HL-60/S4 treated with retinoic acid at 250 ng/mL for 4 days and 3 days (cell line): ENCODE measurements around the gene ADAM12.

ENCODE experiments used
- in situ Hi-C: fragments of 300-500 bp; cut with MboI; formaldehyde crosslinking; loops from 2 replicates; pipeline ENCODE4 v1.7.0; 2022; ENCODE audit warnings: low sequenced_read_pairs

ADAM12 gene

DNA sequence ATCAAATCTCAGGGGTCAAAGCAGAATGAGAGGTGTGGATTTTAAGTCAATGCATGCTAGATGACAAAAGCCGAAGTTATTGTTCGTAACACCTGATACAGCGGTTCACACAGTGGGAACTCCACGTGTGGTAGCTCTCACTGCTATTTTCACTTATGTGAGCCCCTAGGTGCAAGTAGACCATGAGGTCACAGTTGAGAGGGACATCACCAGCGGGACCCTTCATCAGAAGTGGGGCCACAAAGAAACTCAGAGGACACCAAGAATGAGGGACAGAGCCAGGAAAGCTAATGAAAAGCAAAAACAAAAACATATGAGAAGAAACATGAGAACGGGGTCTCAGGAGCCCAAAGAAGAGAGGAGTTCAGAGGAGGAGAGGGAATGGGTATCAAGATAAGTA, 63.5 kb downstream of the ADAM12 start:
- in situ Hi-C loops = no loop called here

DNA sequence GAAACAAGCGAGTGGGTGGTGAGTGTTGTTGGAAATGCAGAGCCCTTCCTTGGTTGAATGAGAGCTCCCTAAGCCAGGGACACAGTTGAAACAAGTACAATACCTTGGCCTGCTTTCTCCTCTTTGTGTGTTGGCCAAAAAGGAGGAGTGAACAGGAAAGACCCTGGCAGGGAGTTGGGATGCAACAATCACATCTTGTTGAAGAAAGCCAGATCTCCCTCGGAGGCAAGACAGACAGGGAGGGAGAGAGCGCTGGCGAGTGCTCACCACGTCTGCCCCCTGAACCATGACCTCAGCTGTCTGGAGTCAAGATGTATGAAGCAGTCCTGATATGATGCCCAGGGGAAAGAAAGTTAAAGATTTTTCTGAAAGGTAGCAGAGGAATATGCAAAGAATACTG, 66.8 kb downstream of the ADAM12 start:
- in situ Hi-C loops = no loop called here

DNA sequence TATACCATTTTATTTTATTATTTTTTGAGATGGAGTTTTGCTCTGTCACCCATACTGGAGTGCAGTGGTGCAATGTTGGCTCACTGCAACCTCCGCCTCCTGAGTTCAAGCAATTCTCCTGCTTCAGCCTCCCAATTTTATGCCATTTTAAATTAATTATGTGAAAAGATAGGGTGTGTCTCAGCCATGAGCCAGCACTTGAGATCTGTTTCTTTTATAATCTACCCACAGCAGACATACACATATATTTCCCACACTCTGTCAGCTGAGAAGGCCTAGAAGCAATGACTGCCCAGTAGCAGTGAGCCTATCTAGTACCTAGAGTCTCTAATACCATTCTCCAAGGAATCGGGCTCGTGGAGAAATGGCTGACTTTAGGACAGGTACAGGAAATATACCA, 70.5 kb downstream of the ADAM12 start:
- in situ Hi-C loops = no loop called here

DNA sequence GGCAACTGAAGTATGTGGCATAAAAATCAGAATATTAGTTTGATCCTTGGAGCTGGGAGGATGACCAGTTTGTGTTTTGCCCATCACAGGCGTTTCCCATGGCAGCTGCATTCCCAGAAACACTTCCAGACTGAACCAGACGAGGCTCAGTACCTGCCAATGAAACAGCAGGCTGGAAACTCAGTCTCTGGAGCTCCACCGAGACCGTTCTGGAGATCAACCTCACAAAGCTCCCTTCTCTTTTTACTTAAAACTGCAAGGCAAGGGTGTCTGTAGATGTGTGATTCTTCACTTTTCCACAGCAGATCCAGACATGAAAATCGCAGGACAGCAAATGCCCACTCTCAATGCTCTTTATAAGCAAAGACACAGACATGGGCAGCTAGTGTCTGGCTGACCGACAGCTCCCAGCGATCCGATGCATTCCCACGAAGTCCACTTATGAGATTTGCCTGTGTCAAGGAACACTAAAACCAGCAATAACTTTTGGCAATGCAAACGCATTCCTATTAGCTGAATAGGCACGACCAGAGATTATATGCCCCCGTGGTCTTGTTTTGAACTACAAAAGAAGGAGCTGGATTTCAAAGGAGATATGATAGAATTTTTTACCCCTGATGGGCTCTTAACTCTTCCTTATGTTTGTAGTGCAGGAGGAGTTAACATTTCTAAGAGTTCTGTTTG, 72.6 kb downstream of the ADAM12 start:
- in situ Hi-C loops = no loop called here

DNA sequence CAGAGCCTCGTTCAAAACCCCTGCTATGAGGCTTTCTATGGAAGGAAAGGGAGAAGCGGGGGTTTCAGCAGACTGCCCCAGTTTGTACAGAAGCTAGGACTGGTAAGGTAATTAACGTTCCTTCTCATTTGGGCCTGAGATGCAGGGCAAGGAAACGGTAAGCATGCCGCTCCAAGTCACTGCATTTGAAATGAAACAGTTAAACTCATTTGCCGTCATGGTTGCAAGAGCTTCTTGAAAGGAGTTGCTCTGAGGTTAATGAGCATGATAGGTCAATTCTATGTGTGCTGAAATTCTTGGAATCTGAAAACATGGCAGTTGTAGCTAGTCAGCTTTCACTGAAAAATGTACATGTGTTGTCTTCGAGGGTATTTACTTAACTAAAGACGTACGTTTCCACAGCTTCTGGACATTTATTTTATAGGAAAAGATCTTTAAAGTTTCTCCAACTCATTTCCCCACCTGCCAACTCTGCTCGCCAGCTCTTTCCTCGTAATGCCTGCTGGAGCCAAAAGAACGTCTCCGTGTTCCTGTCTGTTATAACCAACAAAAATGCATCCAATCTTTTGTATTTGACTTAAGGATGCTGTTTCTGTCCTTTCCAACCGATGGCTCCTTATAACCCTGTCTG, 73.3 kb downstream of the ADAM12 start:
- in situ Hi-C loops = no loop called here

DNA sequence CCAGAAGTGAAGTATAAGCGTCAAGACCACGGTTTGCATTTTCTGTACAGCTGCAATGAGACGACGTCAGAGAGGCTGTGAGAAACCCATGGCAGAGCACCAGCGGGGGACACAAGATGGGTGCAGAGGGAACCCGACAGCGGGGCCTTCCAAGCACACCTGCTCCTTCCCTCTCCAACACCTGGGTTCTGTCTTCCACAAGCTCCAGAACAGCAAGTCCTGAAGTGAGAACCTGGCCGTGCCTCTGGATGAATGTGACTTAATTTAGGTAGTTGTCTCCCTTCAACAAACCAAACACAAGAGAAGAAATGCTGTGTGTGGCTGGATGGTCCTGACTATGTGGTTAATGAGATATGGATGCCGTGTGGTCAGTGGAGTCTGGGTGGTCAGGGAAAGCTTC, 76.1 kb downstream of the ADAM12 start:
- in situ Hi-C loops = no loop called here

DNA sequence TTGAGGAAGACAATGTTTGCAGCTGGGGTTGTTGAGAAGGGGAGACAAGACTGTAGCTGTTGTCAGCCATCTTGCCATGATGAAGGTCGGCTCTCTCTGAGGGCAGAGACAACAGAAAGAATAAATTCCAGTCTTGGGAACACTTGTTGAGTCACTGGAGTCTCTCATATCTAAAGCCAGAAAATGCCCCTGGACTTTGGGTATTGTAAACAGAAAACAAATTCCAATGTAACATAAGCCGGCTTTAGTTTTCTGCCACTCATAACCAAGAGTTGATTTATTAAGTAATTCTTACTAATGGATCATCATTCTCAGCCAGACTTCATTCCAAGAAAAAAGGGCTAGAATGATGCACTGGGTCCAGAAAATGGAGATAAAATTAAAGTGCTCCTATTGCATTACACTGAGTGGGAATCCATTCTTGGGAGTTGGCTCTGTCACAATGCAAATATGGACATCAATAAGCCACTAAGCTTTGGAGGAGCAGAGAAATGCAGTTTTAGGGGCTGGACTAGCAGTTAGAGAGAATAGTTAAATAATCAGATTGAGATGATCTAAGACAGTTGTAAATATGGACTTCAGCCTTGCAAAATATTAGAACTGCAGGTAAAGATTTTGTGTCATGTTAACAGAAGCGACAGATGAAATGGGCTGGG, 78.9 kb downstream of the ADAM12 start:
- in situ Hi-C loops = no loop called here

DNA sequence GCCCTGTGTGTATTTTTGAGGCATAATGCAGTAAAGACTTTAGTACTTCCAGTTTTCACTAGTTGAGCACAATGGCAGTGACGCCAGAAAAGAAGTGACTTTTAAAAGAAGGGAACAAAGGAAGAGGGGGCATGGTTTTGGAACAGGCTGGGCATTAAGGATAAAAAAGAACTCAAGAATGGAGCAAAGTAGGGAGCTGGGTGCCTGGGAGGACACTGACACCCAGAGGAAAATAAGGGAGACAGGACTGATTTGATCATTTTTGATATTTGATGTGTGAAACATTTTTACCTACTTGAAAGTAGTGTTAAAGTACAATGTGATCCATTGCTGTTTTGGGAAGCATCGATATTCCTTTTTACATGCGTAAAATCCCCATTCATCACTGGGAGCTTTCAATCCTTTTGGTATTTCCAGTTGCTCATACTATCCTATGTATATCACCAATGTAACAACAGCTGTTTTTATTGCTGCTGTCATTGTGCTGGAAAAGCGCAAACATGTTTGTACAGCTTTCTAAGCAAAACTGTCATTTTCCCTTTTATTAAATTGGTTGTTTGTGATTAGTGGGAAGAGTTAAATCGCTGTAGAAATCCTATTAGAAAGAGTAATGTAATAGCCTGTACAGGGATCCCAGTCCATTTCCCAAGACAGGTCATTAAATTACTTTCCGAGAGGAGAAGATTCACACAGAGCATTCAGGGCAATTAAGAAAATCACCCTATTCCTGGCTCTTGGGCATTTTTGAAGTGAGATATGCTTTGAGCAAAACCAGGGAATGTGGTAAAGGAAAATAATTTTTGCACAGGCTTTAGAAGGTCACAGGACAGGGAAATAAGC, 85.2 kb downstream of the ADAM12 start:
- in situ Hi-C loops = no loop called here

DNA sequence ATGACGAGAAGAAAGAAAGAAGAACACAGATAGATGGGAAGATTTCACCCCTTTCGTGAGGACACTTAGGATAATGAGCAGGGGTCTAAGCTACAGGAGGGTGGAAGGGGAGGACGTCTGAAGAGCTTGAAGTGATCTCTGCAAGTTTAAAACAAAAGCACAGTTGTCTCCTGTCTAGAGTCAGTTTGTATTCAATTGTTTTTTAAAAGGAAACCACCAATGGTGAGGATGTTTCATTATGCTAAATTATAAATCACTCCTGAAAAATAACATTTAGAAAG, 85.9 kb downstream of the ADAM12 start:
- in situ Hi-C loops = no loop called here

DNA sequence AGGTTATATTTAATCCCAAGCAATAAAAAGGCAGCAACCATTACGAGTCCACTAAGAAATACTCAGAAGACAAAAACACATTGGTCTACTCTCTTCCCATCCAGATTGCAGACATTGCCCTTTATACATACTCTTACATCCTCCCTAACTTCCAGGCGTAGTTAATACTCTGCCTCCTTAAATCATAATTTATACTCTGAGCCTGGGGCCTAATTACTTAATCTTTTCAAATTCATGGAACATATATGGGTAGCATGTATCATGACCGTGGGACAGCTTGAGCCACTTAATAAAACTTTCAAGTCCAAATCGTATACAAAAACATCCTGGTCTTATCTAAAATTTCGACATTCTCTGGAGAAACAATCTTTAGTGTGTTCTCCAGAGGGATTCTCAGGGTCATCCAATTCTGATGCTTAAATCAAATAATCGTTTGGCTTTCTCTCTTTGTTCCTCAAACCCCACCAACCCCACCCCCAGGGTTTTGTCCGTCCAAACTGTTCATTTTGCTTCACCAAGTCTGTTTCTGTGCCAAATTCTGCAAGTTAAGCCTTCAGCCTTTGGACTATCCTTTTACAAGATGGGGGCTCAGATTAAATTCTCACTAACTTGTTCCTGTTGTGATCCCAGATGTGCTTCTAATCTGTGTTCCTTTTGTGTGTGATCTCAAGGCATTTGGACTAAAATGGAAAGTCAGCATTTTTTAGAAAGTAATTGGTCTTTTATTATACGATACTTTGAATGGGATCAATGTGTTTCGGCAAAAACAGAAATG, 86.4 kb downstream of the ADAM12 start:
- in situ Hi-C loops = no loop called here

DNA sequence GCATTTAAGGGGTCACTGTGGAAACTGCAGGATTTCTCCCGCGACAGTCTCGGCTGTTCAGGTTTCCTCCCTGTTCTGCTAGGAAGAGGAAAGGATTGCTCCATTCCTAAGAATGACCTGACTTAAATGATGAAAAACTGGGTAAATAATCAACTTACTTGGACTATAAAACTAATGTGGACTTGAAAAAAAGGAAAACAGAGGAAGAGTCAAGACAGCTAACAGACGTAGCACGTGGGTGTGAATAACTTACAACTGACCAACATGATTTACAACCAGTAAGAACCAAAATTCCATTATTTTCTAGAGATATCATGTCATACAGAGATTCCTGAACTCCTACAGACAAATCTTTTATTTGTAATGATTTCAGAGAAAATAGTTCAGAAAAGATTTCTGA, 93.8 kb downstream of the ADAM12 start:
- in situ Hi-C loops = no loop called here

DNA sequence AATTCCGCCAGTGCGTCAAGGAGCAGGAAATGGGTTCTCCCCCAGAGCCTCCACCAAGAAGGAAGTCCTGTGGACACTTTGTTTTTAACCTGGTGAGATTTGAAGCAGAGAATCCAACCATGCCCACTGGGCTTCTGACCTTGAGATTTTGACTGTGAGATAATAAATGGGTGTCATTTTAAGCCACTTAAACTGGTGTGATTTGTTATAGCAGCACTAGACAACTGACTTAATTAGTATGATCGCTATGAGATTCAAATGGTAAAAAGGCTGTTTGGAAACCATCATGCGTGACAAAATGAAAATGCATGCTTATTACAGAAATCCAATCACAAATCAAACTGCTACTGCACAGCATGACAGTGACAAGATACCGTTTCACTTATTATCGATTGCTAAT, 98.0 kb downstream of the ADAM12 start:
- in situ Hi-C loops = no loop called here

DNA sequence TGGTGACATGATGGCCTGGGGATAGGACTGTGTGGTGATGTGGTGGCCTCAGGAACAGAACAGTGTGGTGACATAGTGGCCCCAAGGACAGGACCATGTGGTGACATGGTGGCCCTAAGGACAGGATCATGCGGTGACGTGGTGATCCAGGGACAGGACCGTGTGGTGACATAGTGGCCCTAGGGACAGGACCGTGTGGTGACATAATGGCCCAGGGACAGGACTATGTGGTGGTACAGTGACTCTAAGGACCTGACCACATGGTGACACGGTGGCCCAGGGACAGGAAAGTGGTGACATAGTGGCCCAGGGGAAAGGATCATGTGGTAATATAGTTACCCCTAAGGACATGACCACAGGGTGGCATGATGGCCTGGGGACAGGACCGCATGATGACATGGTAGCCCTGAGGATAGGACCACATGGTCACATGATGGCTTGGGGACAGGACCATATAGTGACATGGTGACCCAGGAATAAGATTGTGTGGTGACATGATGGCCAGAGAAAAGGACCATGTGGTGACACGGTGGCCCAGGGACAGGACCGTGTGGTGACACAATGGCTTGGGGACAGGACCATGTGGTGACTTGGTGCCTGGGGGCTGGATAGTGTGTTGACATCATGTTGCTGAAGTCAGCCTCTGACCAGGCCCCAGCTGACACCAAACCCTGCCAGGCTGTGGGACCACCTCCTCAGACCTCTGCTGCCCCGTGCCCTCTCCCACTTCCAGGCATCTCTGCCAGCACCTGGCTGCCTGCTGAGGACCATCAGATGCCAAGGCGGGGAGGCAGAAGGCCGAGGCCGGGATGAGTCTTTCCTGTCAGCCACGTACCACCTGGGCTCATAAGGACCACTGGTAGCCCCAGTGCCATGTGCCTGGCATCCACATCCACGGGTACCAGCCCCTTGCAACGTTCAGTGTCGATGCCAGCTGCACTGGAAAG, 99.5 kb downstream of the ADAM12 start:
- in situ Hi-C loops = no loop called here

DNA sequence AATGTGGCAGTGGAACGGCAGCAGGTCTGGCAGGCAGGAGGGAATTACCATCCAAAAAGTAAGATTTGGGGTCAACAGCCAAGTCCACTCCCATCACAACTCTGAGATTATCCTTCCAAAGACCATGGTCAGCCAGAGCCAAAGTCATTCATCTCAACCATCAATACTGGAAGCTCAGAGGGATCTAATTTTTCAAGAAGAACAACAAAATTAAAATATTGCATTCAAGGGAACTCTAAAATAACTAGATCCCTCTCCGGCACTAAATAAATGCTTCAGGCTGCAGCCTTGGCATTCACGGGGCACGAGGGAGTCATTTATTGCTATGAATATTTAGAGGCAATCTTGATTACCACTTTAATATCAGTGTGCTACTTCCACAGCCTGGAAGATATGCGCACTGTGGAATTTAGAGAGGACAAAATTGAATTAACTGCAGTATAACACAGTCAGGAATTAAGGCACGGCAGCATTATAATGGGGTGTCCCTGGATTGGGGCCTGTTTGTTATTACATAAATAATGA, 102.0 kb downstream of the ADAM12 start:
- in situ Hi-C loops = no loop called here

DNA sequence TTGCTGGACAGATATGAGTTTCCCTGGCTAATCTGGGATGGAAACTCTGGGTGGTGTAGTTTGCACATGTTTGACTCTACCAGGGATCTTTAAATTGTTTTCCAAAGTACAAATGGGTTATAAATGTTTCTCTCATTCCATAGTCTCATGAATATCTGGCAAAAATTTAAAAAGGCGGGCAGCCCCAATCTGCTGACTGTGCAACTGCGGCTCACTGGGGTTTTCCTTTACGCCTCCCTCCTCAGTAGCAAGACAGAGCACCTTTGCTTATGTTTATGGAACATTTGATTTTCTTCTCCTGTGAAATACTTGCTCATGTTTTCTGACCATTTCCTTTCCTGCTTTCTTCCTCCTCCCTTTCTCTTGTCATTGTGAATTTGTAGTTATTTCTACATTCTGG, 105.0 kb downstream of the ADAM12 start:
- in situ Hi-C loops = no loop called here

DNA sequence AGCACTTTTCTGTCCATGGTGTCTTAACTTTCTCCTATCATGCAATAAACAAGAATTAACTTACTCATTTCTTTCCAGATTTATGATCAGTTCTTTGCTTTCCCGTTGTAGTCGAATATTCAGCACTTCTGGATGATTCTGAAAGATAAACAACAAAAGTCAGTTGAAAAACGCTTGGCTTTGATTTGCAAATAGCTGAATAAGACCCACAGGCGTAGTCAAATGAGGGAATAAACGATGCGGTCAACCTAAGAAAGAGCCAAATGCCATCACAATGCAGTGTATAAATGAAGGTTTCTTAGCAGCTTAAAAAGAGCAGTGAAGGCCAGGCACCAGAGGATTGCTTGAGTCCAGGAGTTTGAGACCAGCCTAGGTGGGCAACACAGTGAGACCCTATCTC, 109.4 kb downstream of the ADAM12 start:
- in situ Hi-C loops = no loop called here

DNA sequence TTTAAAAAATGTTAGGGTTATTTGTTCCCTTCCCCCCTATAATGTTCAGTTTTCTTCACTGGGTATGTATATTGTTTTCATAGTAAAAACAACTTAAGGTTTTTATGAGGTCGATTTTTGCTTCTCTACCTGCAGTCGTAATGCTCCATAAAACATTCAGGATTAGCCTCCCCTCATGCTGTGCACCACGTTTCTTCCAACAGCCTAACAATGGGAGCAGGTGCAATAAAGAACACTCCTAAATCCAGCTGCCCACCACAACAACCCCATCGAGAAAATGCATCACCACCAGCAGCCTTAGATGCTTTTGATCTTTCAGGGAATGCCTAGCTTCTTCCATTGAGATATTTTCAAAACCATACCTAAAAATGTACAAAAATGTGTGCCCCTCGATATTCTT, 111.1 kb downstream of the ADAM12 start:
- in situ Hi-C loops = no loop called here

DNA sequence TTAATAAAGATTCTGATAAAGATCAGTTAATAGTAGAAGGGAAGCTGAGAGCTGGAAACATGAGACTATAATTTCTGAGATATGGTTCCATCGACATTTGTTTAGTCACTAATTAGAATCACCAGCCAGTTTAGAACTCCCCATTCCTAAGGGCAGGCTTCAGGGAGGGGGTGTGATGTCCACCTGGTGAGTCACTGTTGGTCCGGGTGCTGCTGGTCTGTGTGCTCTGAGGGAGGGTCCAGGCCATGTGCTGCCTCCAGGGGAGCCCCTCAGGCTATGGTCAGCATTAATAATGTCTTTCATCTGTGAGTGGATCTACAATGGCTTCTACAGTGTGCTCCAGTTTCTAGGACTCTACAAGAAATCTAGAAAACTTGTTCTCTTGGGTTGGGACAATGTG, 115.8 kb downstream of the ADAM12 start:
- in situ Hi-C loops = no loop called here

DNA sequence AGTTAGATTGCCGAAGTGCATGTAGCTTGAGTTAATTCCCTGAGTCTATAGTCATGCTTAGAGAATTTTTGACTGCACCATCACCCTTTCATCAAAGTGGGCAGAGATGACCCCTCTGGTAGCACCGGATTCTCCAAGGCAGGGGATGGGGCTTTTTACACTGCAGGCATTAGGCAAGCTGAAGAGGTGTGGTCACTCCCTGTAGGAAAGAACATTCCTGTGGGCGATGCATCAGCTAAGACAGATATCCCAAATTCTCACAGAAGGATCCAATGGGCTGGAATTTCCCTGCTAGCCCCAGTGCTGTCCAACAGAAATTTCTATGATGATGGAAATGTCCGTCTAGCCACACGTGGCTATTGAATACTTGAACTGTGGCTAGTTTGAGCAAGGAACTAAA, 118.2 kb downstream of the ADAM12 start:
- in situ Hi-C loops = no loop called here
